Esophagus squamous epithelium (tissue), 5 donors: ENCODE data around the gene NDUFV1. TPM values are rescaled to one million over a fixed set of nuclear protein-coding genes. Genes with fewer than 3 reads are reported as not detected.

ENCODE experiments used
- DNase-seq: peaks from one replicate; lab custom pipeline; 2025; lab: John Stamatoyannopoulos, UW
- H3K27ac ChIP-seq, 4 donors: fragments of 200-600 bp; sonication (generic); one replicate each; pipeline ENCODE4 v1.5.1; 2016 to 2019; ENCODE audit warnings: mild to moderate bottlenecking in 1 of 4
- H3K27me3 ChIP-seq, 4 donors: fragments of 200-600 bp; sonication (generic); 1 replicate in 3 of 4; 2 replicates in 1 of 4; pipeline versions ENCODE4 v1.5.1 to v1.6.0; 2017 to 2021; ENCODE audit warnings: antibody characterized with exemption in 1 of 4
- H3K36me3 ChIP-seq, 3 donors: fragments of 200-600 bp; sonication (generic); one replicate each; pipeline ENCODE4 v1.5.1; 2016 to 2019
- H3K4me1 ChIP-seq, 3 donors: fragments of 200-600 bp; sonication (generic); one replicate each; pipeline ENCODE4 v1.5.1; 2017 to 2019
- H3K4me3 ChIP-seq, 4 donors: fragments of 200-600 bp; sonication (generic); 1 replicate in 3 of 4; 2 replicates in 1 of 4; pipeline ENCODE4 v1.5.1; 2016 to 2019; ENCODE audit warnings: mild to moderate bottlenecking in 2 of 4, moderate library complexity in 1 of 4
- H3K9me3 ChIP-seq, 3 donors: fragments of 200-600 bp; sonication (generic); one replicate each; pipeline ENCODE4 v1.5.1; 2016 to 2019
- POLR2A ChIP-seq, 4 donors: fragments of 450-650 bp; IDR thresholded peaks; one replicate each; pipeline ENCODE4 v1.6.1; 2017; ENCODE audit warnings: antibody characterized with exemption in 4 of 4, mild to moderate bottlenecking in 4 of 4, moderate library complexity in 3 of 4
- WGBS, 2 donors: methylation state at CpG; one replicate each; pipeline ENCODE4 v1.1.5; 2018; 5-methylcytosine and 5-hydroxymethylcytosine counted together
- intact Hi-C: fragments of 100-400 bp; cut with DNase I; formaldehyde crosslinking; loops from one replicate; pipeline ENCODE4 v1.15.0; 2022
- total RNA-seq, 4 donors: library from RNA; depleted of rRNA; stranded (reverse); fragments of >200 nt; gene quantifications; one replicate each; pipeline ENCODE4 v1.1.0, GENCODE V29; 2016
- TF ChIP-seq, protein P1 (sequence below), 6 experiments: fragments of 450-650 bp in 4 of 6; fragments of 200-600 bp in 2 of 6; sonication (generic) in 2 of 6; IDR thresholded peaks; one replicate each; pipeline ENCODE4 v1.5.1; 2016 to 2019; ENCODE audit warnings: antibody characterized with exemption in 6 of 6, mild to moderate bottlenecking in 4 of 6, moderate library complexity in 4 of 6
- donor health status: DM: yes; HTN: yes; CAD: no.

NDUFV1 gene
- total RNA-seq, 4 donors from 2014 or later = 206 to 260 (median 254) TPM

DNA sequence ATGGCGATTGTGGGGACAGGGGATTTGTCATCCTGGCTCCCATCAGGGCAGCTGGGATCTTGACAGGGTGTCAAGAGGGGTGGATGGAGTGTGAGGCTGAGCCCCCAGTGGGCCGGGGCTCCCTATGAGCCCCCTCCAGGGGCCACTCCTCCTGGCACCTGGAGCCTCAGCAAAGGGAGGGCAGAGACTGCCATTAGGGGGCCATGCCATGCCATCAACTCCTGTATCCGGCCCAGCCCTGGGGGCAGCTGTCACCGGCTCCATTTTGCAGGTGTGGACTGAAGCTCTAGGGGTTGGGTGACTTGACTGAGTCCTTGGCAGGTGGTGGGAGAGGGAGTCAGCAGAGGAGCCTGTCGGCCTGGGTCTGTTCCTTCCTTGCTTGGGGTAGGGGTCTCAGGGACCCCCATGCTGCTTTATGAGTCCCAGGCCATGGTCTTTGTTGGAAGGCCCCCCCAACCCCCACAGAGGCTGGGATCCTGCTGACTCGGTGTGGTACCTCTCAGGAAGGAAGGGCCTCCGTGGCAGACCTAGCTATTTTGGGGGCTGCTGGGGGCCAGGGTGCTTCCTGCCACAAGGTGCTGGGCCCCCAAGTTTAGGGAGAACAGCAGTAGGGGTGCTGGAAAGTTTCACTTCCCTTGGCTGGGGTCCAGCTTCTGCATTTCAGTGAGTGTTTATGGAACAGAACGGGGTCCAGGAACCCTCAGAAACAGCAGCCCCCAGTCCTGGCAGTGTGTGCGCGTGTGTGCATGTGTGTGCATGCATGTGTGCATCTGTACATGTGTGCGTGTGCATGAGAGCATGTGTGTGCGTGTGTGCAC, 42.3 kb downstream of the NDUFV1 start:
- Histone ChIP-seq H3K36me3 (no peaks in the 10 kb centered on the region), H3K4me1 (peaks cover 0 to 29% (median 0%) of the 10 kb centered on the region in 3 donors), H3K27ac (no peak overlapping the region), H3K9me3 (peaks cover 0 to 2% (median 0%) of the 10 kb centered on the region in 3 donors), H3K4me3 (no peak overlapping the region), H3K27me3 (peaks cover 0 to 47% (median 0%) of the 10 kb centered on the region in 4 donors)
- TF ChIP-seq, protein P1, sequence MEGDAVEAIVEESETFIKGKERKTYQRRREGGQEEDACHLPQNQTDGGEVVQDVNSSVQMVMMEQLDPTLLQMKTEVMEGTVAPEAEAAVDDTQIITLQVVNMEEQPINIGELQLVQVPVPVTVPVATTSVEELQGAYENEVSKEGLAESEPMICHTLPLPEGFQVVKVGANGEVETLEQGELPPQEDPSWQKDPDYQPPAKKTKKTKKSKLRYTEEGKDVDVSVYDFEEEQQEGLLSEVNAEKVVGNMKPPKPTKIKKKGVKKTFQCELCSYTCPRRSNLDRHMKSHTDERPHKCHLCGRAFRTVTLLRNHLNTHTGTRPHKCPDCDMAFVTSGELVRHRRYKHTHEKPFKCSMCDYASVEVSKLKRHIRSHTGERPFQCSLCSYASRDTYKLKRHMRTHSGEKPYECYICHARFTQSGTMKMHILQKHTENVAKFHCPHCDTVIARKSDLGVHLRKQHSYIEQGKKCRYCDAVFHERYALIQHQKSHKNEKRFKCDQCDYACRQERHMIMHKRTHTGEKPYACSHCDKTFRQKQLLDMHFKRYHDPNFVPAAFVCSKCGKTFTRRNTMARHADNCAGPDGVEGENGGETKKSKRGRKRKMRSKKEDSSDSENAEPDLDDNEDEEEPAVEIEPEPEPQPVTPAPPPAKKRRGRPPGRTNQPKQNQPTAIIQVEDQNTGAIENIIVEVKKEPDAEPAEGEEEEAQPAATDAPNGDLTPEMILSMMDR (IDR thresholded peaks at IDR 0.05) = no peak
- TF ChIP-seq POLR2A (IDR thresholded peaks at IDR 0.05) = no peak
- no peak for DNase-seq
- 73 to 80% methylated on average over 3 to 5 of the region's 12 CpGs for WGBS, 2 donors
- intact Hi-C loops = no loop called here

DNA sequence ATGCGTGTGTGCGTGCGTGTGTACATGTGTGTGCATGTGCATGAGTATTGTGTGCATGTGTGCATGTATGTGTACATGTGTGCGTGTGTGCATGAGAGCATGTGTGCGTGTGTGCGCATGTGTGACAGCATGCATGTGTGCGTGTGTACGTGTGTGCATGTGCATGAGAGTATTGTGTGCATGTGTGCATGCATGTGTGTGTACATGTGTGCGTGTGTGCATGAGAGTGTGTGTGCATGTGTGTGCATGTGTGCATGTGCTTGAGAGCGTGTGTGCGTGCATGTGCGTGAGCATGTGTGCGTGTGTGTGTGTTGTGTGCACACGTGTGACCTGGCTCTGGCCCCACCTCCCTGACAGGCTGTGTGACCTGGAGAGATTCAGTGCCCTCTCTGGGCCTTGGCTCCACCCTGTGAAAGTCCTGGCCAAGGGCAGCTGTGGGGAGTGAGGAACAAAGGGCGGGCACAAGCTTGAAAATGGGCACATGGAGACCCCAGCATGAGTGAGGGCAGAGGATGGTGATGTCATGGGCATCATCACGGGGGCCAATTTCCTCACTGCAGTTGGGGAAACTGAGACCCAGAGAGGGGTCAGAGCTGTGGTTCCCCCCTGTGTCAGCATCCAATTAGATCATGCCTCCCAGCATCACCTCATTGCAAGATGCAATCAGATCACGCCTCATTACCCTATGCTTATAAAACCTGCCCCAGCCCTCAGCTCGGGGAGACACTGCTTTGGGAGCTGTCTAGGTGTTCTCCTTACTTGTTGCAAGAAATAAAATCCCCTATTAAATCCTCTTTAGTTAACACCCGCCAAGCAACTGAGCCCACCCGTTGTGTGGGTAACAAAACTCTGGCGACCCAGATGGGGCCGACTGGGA, 43.1 kb downstream of the NDUFV1 start:
- Histone ChIP-seq H3K4me1 (peaks cover 0 to 29% (median 0%) of the 10 kb centered on the region in 3 donors), H3K4me3 (peak overlapping the region; percentile 33 to 67 (median 46)), H3K27ac (peak overlapping the region in 2 of 4 donors; percentile 51 to 55), H3K27me3 (peaks cover 0 to 47% (median 0%) of the 10 kb centered on the region in 4 donors), H3K36me3 (no peaks in the 10 kb centered on the region), H3K9me3 (no peaks in the 10 kb centered on the region)
- intact Hi-C loops = no loop called here
- TF ChIP-seq POLR2A (IDR thresholded peaks at IDR 0.05) = no peak
- TF ChIP-seq, protein P1 (IDR thresholded peaks at IDR 0.05) = no peak
- WGBS, 2 donors = 76 to 80% methylated on average over 20 to 22 of the region's 22 CpGs
- DNase-seq = no peak

DNA sequence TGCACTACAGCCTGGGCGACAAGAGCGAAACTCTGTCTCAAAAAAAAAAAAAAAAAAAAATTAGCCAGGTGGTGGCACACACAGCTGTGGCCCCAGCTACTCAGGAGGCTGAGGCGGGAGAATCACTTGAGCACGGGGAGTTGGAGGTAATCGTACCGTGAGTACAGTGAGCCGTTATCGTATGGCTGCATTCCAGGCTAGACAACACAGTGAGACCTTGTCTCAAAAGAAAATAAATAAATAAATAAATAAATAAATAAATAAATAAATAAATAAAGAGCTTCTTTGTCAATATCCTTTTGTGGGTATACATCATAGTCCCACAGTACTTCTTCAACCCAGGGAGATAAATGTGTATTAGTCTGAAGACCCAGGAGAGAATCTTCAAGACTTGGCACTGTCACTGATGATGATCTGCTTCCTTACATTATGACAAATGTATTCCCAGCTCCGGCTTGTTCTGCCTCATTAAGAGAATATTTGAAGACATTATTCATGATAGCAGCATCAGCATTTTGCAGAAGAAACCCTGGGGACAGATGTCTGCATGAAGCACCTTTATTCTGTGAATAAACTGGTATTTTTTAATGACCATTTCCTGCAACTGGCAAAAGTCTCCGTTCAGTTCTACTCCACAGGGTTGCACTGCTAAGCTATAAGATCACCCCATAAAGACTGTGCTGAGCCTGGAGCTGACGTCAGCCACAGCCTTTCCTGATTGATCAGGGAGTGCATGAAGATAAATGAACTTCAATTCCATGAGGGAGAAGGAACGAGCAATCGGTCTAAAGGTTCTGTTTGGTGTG, 45.4 kb downstream of the NDUFV1 start:
- Histone ChIP-seq H3K27ac (no peak overlapping the region), H3K9me3 (no peaks in the 10 kb centered on the region), H3K36me3 (no peaks in the 10 kb centered on the region), H3K27me3 (peaks cover 0 to 33% (median 0%) of the 10 kb centered on the region in 4 donors), H3K4me3 (no peak overlapping the region), H3K4me1 (peaks cover 3 to 40% (median 7%) of the 10 kb centered on the region in 3 donors)
- no peak for TF ChIP-seq POLR2A (IDR thresholded peaks at IDR 0.05)
- TF ChIP-seq, protein P1 (IDR thresholded peaks at IDR 0.05) = no peak
- 48 to 52% methylated on average over 12 to 13 of the region's 13 CpGs for WGBS, 2 donors
- intact Hi-C loops = no loop called here
- no peak for DNase-seq

DNA sequence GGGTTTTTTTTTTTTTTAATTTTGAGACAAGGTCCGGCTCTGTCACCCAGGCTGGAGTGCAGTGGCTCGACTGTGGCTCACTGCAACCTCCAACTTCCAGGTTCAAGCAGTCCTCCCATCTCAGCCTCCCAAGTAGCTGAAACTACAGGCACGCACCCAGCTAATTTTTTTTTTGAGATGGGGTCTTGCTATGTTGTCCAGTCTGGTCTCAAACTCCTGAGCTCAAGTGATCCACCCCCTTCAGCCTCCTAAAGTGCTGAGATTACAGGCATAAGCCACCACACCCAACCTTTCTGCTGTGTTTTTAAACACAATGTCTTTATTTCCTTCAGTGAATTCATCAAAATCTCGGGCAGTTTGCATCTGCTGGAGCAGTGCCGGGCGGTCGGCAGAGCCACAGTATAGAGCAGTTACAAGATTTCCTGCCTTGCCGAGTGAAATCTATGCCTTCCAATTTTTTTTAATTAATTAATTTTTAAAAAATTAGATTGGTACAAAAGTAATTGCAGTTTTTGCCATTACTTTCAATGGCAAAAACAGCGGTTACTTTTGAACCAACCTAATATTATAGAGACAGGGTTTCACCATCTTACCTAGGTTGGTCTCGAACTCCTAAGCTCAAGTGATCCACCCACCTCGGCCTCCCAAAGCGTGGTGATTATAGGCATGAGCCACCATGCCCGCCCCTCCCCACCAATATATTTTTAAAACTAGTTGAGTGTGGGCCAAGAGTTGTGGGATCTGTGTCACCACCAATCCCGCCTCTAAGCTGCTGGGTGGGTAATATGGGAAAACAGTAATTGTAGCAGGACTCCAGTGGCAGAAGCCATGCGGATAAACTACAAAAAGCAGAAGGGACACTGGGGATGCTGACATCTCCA, 46.5 kb downstream of the NDUFV1 start:
- TF ChIP-seq POLR2A (IDR thresholded peaks at IDR 0.05) = no peak
- TF ChIP-seq, protein P1 (IDR thresholded peaks at IDR 0.05) = no peak
- DNase-seq = no peak
- peaks cover 5 to 51% (median 12%) of the 10 kb centered on the region in 3 donors for H3K4me1 ChIP-seq
- WGBS, 2 donors = 81 to 85% methylated on average over 13 to 14 of the region's 15 CpGs
- no peaks in the 10 kb centered on the region for H3K9me3 ChIP-seq
- no peaks in the 10 kb centered on the region for H3K36me3 ChIP-seq
- no peak overlapping the region for H3K27ac ChIP-seq
- H3K4me3 ChIP-seq = no peak overlapping the region
- intact Hi-C loops = no loop called here
- H3K27me3 ChIP-seq = peaks cover 0 to 23% (median 0%) of the 10 kb centered on the region in 4 donors
